Peyer's patch (tissue), 4 donors: ENCODE measurements around the gene FAS.

Source experiments
- POLR2A ChIP-seq, 2 donors: fragments of 450-650 bp; IDR thresholded peaks; one replicate each; pipeline ENCODE4 v1.5.1; 2017; ENCODE audit warnings: antibody characterized with exemption in 2 of 2, mild to moderate bottlenecking in 2 of 2, moderate library complexity in 2 of 2
- TF ChIP-seq, protein P1 (sequence below), 6 experiments: fragments of 450-650 bp in 4 of 6; fragments of 200-600 bp in 2 of 6; sonication (generic) in 1 of 6; IDR thresholded peaks; one replicate each; pipeline ENCODE4 v1.5.1; 2017 to 2019; ENCODE audit warnings: antibody characterized with exemption in 6 of 6, mild to moderate bottlenecking in 3 of 6, moderate library complexity in 1 of 6

DNA sequence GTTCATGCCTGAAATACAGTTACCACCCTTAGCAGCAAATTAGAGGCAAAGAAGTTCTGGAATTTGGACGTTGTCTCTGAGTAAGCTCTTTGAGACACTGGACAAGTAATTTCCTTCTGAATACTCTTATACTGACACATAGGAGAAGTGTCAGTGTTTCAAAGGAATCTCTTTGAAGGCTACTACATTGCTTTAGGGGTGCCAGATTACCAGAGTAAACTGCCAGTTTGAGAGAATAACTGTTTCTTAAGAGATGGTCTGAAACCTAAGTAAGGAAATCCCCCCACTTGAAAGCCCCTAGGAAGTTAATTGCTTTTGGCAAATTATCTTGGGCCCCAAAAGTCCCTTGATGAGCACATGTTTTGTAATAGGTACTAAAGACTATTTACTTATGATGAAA, 3.4 kb downstream of the FAS start:
- TF ChIP-seq, protein P1, sequence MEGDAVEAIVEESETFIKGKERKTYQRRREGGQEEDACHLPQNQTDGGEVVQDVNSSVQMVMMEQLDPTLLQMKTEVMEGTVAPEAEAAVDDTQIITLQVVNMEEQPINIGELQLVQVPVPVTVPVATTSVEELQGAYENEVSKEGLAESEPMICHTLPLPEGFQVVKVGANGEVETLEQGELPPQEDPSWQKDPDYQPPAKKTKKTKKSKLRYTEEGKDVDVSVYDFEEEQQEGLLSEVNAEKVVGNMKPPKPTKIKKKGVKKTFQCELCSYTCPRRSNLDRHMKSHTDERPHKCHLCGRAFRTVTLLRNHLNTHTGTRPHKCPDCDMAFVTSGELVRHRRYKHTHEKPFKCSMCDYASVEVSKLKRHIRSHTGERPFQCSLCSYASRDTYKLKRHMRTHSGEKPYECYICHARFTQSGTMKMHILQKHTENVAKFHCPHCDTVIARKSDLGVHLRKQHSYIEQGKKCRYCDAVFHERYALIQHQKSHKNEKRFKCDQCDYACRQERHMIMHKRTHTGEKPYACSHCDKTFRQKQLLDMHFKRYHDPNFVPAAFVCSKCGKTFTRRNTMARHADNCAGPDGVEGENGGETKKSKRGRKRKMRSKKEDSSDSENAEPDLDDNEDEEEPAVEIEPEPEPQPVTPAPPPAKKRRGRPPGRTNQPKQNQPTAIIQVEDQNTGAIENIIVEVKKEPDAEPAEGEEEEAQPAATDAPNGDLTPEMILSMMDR (IDR thresholded peaks at IDR 0.05): no peak
- TF ChIP-seq POLR2A (IDR thresholded peaks at IDR 0.05): no peak
